GM10248 (cell line): ENCODE data around the gene VCL.

ENCODE experiments used
- CTCF ChIA-PET: fragments of 300-600 bp; sonication (Branson Sonifier 250); formaldehyde crosslinking; extraction: SDS; loops from one replicate; lab custom pipeline; 2021; ENCODE audit warnings: antibody characterized with exemption; lab: Yijun Ruan, JAX
- POLR2A ChIA-PET: fragments of 350-650 bp; sonication (Branson Sonifier 250); formaldehyde crosslinking; extraction: SDS; loops from one replicate; lab custom pipeline; 2020; ENCODE audit warnings: antibody characterized with exemption; lab: Yijun Ruan, JAX
- DNase-seq: peaks from one replicate; pipeline ENCODE4 v3.0.0; 2012; ENCODE audit errors: extremely low spot score
- CTCF ChIP-seq: IDR thresholded peaks from 2 replicates; pipeline ENCODE4 v1.5.1; 2012; ENCODE audit warnings: mild to moderate bottlenecking, low read depth; ENCODE audit errors: extremely low read depth, missing control alignments, control extremely low read depth

Gene VCL

DNA sequence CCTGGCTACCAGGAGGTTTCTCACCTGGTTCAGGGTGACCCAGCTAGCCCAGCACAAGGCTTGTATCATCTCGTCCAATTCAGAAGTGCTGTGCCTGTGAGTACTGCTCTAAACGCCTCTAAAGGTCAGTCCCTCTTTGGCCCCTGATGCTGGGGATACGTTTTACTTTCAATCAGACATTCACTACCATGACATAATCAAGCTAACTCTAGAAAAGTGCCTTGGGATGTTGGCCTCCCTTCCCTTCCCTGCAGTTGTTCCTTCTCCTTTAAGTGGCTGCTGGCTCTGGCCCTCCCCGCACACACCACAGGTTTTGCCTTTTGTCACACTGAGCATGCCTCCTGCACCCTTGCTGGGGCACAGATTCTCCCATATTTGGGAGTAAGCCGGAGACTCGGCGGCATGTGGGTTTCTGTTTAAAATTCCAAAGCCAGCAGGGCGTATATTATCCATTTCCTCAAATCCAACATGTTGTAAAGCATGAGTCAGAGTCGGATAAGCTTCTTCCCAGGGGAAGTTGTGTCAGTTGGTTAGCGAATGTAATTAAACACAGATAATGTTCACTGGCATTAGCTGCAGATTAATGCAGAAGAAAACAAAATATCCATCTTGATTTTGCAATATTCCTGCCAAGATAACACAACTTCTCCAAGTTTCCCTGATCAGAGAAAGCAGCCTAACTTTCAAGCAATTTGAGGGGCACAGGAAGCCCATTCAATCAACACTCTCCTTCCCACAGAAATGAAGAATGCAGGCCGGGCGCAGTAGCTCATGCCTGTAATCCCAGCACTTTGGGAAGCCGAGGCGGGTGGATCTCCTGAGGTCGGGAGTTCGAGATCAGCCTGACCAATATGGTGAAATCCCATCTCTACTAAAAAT lies 31.8 kb upstream of the VCL start:
- CTCF ChIA-PET: interaction anchor here (1.9 to 4.2 kb wide), 2 partner anchors 9 to 26 kb away, joined by 8 to 25 read pairs; no protein-coding TSS in a partner anchor

GRCh38 chr10:73967022-73967429 lies 30.9 kb upstream of the VCL start:
- POLR2A ChIA-PET: no interaction called here
- no peak for DNase-seq
- TF ChIP-seq CTCF: no peak
- CTCF ChIA-PET: interaction anchor here (1.4 to 4.2 kb wide), 2 partner anchors 10 to 11 kb away, joined by 4 to 25 read pairs; no protein-coding TSS in a partner anchor

More for the DNA sequence above, 31.8 kb upstream of the VCL start:
- POLR2A ChIA-PET: no interaction called here
- DNase-seq: no peak
- TF ChIP-seq CTCF: no peak

DNA sequence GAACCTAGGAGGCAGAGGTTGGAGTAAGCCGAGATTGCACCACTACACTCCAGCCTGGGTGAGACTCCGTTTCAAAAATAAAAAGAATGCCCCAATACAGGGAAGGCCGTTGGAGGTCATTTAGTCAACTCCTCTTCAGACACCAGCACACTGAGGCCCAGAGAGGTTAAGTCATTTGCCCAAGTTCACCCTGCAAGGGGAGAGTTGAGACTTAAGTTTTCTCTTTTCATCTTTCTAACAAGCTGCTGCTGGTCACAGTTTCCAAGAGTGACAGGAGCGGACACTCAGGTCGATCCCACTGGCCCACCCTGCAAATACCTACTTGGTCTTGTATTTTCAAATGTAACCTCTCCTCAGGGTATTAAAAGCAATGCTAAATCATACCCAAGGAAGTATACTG lies 30.4 kb upstream of the VCL start:
- ChIA-PET CTCF (interaction anchor here (0.7 to 4.2 kb wide), 4 partner anchors 10 to 79 kb away, joined by 3 to 25 read pairs (median 4); no protein-coding TSS in a partner anchor), POLR2A (no interaction called here)
- TF ChIP-seq CTCF: no peak
- DNase-seq: no peak

- DNase-seq: no peak
- ChIA-PET POLR2A (no interaction called here), CTCF (interaction anchor here (0.7 to 4.2 kb wide), 6 partner anchors 10 to 88 kb away, joined by 3 to 25 read pairs (median 4); no protein-coding TSS in a partner anchor)
- no peak for TF ChIP-seq CTCF
Observed at GRCh38 chr10:73968098-73968521, 29.8 kb upstream of the VCL start.

GRCh38 chr10:73969224-73969841 lies 28.6 kb upstream of the VCL start:
- TF ChIP-seq CTCF: no peak
- no peak for DNase-seq
- CTCF ChIA-PET: interaction anchor here (0.9 to 4.2 kb wide), 3 partner anchors 12 to 178 kb away, joined by 3 to 25 read pairs (median 6); no protein-coding TSS in a partner anchor
- POLR2A ChIA-PET: no interaction called here

DNA sequence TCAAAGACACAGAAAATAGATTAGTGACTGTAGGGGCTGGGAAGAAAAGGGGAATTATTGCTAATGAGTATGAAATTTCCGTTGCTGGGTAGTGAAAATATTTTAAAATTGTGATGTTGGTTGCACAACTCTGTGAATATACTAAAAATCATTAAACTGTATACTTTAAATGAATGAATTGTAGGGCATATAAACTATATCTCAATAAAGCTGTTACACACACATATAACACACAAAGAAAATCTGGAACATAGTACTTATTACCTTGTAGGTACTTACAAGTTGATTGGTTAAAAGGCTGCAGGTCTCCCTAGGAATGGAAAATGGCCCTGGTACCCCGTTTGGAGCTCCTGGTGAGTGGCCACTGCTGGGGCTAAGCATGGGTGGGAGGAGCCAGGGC lies 27.1 kb upstream of the VCL start:
- ChIA-PET POLR2A (no interaction called here), CTCF (interaction anchor here (0.9 kb wide), 1 partner anchor 111 kb away, joined by 3 read pairs; no protein-coding TSS in a partner anchor)
- DNase-seq: no peak
- no peak for TF ChIP-seq CTCF
